Mucosa of rectum (tissue), 2 donors: ENCODE measurements around the gene HAND1.

Source experiments
- H3K27ac ChIP-seq, 2 donors: one replicate each; pipeline ENCODE4 v1.7.0; 2013; ENCODE audit warnings: inconsistent platforms in 2 of 2, low read depth in 2 of 2, low read length in 2 of 2
- H3K27me3 ChIP-seq, 2 donors: one replicate each; pipeline ENCODE4 v1.7.0; 2013; ENCODE audit warnings: low read length in 2 of 2; ENCODE audit not compliant: control insufficient read depth in 2 of 2, insufficient read depth in 2 of 2
- H3K36me3 ChIP-seq, 2 donors: one replicate each; pipeline ENCODE4 v1.7.0; 2013; ENCODE audit warnings: low read length in 2 of 2; ENCODE audit not compliant: control insufficient read depth in 2 of 2, insufficient read depth in 2 of 2
- H3K4me1 ChIP-seq, 2 donors: one replicate each; pipeline ENCODE4 v1.7.0; 2013; ENCODE audit warnings: low read length in 2 of 2, mild to moderate bottlenecking in 1 of 2; ENCODE audit not compliant: control insufficient read depth in 2 of 2, insufficient read depth in 2 of 2
- H3K4me3 ChIP-seq, 2 donors: one replicate each; pipeline ENCODE4 v1.7.0; 2013; ENCODE audit warnings: low read length in 2 of 2
- H3K9ac ChIP-seq, 2 donors: one replicate each; pipeline ENCODE4 v1.7.0; 2013; ENCODE audit warnings: low read length in 2 of 2, low read depth in 1 of 2, mild to moderate bottlenecking in 1 of 2
- H3K9me3 ChIP-seq, 2 donors: one replicate each; pipeline ENCODE4 v1.7.0; 2013; ENCODE audit warnings: low read length in 2 of 2; ENCODE audit not compliant: control insufficient read depth in 2 of 2
- donor health status: healthy.
- donor health status: Normal muscosa, but diverticular disease.

HAND1 gene

DNA sequence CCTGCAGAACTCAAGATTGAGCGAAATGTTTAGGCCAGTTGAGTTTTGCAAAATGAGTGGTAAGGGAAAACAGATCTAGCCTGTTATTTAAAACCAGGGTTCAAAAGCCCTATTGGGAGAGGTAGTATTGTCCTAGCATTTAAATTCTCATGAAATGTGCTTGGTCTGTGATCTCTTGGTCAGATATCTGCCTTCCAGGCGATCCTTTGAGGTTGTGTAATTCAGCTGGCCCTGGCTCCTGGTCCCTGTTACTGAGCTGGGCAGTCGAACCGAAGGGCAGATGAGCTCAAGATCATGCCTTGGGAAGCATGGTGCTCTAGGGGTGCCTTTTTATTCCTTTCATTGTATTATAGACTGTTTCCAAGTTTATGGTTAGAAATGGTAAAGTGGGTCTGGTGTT, 17.9 kb downstream of the HAND1 start:
- peaks cover 29 to 34% of the 10 kb centered on the region in 2 donors for H3K36me3 ChIP-seq
- no peaks in the 10 kb centered on the region for H3K9me3 ChIP-seq
- no peak overlapping the region for H3K9ac ChIP-seq
- no peak overlapping the region for H3K27ac ChIP-seq
- no peaks in the 10 kb centered on the region for H3K4me1 ChIP-seq
- H3K27me3 ChIP-seq, result no peaks in the 10 kb centered on the region
- H3K4me3 ChIP-seq, result no peak overlapping the region

DNA sequence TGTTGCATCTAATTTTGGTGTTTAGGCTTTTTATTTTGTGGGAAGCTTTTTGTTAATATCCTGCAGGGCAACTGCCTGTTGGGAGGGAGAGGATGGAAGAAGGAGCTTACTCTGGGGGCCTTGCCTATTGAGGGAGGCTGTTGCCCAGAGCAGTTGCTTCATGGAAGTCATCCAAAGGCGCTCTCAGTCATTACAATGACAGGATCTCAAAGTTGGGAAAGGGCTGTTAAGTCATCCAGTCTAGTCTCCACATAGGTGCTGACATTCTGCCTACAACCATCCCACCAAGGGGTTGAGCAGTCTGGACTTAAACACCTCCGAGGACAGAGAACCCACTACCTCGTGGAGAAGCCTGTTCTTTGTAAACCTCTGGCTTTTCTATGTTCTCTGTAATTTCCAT, 19.0 kb downstream of the HAND1 start:
- Histone ChIP-seq H3K9me3 (no peaks in the 10 kb centered on the region), H3K27me3 (no peaks in the 10 kb centered on the region), H3K4me1 (no peaks in the 10 kb centered on the region), H3K4me3 (no peak overlapping the region), H3K36me3 (peaks cover 33 to 45% of the 10 kb centered on the region in 2 donors), H3K27ac (no peak overlapping the region), H3K9ac (no peak overlapping the region)

DNA sequence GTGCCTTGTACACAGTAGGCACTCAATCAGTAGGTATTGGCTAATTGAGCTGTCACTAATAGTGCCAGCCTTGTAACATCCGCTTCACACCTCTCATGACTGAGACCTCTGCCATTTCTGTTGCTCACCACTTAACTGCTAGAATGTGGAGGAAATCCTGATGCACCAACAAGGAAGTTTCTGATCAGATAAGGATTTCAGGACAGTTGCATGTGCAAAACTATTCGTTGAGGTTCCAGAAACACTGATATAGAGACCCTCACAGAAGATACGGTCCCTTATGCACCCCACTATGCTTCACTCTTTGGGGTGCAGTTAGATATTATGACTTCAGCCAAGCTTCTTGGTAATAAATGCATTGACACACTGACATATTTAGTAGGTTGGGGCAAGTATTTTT, 21.5 kb downstream of the HAND1 start:
- Histone ChIP-seq H3K4me1 (no peaks in the 10 kb centered on the region), H3K9ac (no peak overlapping the region), H3K27ac (no peak overlapping the region), H3K4me3 (no peak overlapping the region), H3K9me3 (no peaks in the 10 kb centered on the region), H3K36me3 (peaks cover 50 to 64% of the 10 kb centered on the region in 2 donors), H3K27me3 (no peaks in the 10 kb centered on the region)

DNA sequence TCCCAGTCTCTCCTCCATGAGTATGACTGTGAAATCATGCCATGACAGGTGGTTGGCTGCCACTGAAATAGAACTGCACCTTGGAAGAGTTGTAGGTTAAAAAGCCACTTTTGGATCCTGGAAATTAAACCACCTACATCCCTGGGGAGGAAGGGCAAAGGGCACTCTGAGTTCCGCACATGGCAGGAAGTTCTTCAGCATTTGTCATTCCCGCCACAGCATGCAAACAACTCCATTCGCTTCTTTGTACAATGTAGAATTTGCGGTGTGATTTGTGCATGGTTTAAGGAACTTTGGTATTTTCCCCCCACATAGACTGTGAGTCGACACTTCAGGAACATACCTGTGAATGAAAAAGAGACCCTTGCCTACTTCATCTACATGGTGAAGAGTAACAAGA, 22.4 kb downstream of the HAND1 start:
- Histone ChIP-seq H3K4me3 (no peak overlapping the region), H3K9me3 (no peaks in the 10 kb centered on the region), H3K27me3 (no peaks in the 10 kb centered on the region), H3K27ac (no peak overlapping the region), H3K36me3 (peaks cover 53 to 74% of the 10 kb centered on the region in 2 donors), H3K9ac (no peak overlapping the region), H3K4me1 (no peaks in the 10 kb centered on the region)

DNA sequence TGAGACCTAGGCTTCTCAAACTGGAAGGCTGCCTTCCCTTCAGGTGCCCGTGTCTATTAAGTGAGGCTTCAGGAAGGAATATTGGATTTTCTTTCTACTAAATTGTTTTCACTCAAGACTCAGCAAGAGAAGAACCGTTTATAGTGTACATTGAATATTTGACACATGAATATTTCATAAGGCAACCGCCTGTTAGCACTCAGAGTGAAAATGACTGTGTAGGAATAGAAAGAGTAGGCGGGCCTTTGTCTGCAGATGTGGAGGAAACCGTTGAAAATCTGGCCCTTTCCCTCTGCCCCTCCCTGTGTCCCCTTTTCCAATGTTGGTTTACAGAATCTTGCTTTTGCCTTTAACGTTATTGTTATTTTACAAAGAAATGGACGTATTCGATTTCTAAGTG, 26.1 kb downstream of the HAND1 start:
- peaks cover 41 to 63% of the 10 kb centered on the region in 2 donors for H3K36me3 ChIP-seq
- no peak overlapping the region for H3K9ac ChIP-seq
- no peak overlapping the region for H3K4me3 ChIP-seq
- H3K27me3 ChIP-seq, result no peaks in the 10 kb centered on the region
- H3K27ac ChIP-seq, result no peak overlapping the region
- no peaks in the 10 kb centered on the region for H3K9me3 ChIP-seq
- H3K4me1 ChIP-seq, result peaks cover 7 to 8% of the 10 kb centered on the region in 2 donors

DNA sequence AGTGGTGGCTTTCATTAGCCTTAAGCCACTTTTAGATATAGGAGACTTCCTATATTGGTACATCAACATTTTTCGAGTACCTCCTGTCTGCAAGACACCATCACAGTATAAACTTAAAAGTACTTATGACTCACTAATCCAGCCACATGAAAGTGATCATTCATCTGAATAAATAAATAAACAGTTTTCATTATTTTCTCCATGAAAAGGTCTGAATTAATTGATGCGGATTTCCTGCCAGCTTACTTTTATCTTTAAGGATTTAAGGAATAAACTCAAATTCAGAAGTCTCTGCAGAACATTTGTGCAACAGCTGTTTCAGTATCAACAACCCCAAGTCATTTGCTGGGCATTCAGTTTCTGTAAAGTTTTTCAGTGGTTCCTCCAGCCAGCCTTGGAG, 28.2 kb downstream of the HAND1 start:
- peaks cover 11% of the 10 kb centered on the region in 2 donors for H3K4me1 ChIP-seq
- H3K27me3 ChIP-seq, result no peaks in the 10 kb centered on the region
- peaks cover 25 to 43% of the 10 kb centered on the region in 2 donors for H3K36me3 ChIP-seq
- no peak overlapping the region for H3K27ac ChIP-seq
- H3K9me3 ChIP-seq, result no peaks in the 10 kb centered on the region
- H3K9ac ChIP-seq, result no peak overlapping the region
- no peak overlapping the region for H3K4me3 ChIP-seq

DNA sequence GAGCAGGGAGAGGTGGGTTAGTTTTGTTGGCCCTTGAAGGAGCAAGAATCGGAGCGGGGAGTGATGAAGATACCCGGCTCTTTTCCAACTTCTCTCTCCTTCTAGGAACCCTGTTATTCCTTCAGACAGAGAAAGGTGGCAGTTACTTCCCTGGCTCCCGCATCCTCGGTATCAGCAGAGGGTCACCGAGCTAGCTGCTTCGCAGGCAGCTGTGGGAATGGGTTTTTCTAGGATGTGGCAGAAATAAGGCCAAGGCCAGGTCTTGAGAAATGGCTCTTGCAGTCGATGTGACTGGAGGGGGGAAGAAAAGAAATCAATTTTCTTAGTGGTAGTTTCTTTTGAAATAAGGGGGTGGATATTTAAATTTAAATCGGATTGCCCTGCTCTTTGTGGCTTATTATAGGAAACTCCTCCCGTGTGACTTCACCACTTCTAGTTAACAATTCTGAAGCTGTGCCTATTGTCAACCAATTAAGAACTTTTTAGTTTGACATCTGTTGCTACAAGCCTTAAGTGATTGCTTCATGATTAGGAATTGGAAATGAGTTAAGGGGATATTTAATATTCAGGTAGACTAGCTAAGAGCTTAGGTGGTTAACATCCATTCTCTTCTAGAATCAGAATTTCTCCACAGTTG, 30.8 kb downstream of the HAND1 start:
- no peak overlapping the region for H3K27ac ChIP-seq
- no peaks in the 10 kb centered on the region for H3K27me3 ChIP-seq
- peaks cover 15 to 16% of the 10 kb centered on the region in 2 donors for H3K4me1 ChIP-seq
- peak overlapping the region; percentile 63 to 77 for H3K9ac ChIP-seq
- peaks cover 12 to 23% of the 10 kb centered on the region in 2 donors for H3K36me3 ChIP-seq
- no peaks in the 10 kb centered on the region for H3K9me3 ChIP-seq
- H3K4me3 ChIP-seq, result peak overlapping the region; percentile 72 to 92

DNA sequence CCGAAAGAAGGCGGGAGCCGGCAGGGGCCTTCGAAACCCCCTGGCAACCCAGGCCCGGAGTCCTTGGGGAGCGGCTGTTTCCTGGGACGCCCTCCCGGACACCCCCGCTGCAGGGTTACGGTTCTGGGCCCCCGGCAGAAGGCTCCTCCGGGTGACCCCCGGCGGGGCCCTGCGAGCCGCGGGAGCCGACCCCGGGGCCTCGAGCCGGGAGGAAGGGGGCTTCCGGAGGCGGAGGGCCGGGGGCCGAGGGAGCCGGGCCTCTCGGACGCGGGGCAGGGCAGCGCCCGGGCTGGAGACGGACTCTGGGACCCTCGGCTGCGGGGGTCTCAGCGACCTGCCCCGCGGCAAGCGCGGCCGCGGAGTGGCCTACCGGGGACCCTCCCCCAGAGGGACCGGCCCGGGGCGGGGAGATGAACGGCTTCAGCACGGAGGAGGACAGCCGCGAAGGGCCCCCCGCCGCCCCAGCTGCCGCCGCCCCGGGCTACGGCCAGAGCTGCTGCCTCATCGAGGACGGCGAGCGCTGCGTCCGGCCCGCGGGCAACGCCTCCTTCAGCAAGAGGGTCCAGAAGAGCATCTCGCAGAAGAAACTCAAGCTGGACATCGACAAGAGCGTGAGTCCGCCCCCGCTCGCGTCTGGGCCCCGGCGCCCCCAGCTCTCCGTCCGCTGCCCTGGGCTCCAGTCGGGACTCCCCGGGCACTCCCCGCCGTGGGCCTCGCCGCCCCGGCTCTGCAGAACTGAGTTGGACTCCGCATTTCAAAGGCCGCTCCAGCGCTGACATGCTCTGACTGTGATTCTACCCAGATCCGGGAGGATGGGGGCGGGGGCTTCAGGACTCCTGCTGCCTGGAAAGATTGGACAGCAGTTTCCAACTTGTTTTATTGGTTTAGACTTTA, 31.6 kb downstream of the HAND1 start:
- H3K27ac ChIP-seq, result peak overlapping the region; percentile 37 to 74
- H3K36me3 ChIP-seq, result peaks cover 14 to 23% of the 10 kb centered on the region in 2 donors
- H3K4me1 ChIP-seq, result peaks cover 15 to 16% of the 10 kb centered on the region in 2 donors
- peak overlapping the region; percentile 72 to 92 for H3K4me3 ChIP-seq
- no peaks in the 10 kb centered on the region for H3K27me3 ChIP-seq
- peak overlapping the region; percentile 68 to 77 for H3K9ac ChIP-seq
- H3K9me3 ChIP-seq, result no peaks in the 10 kb centered on the region

DNA sequence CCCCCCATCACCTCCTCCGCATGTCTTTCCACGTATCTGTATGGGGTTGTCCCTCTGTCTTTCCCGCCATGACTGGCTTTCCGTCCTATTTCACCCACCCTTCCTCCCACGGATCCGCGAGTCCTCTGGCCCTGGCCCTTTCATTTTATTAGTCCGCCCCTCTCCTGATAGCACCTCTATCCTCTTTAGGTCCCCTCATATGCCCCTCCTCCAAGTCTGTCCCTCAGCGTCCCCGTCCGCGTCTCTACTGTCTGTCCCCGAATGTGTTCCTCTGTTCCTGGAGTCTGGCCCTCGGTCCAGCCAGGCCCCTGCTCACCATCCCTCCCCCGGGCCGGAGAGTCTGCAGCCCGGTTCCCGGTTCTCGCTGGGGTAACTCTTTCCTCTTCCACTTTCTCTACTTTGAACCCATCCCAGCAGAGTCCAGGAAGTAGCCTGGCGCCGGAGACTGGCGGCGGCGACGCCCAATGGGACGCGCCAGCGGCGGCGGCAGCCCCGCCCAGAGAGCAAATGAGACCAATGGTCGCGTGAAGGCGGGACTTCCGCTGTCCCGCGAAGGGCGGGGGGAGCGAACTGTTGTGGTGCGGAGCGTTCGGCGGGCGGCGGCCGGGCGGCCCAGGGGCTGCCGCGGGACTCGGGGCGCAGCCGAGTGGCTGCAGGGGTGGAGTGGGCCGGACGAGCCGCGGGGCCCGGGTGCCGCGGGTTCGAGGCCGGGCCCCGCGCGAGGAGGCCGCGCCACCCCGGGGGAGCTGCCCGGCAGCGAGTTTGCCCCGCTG, 32.4 kb downstream of the HAND1 start, which contains the start of gene SAP30L:
TSS of gene SAP30L (plus strand) at position 576 of the 773 bp plus-strand sequence. CDS start 608 bp downstream, outside the sequence.
- Histone ChIP-seq H3K4me1 (peaks cover 15 to 16% of the 10 kb centered on the region in 2 donors), H3K9ac (peak within 1 kb of the TSS; percentile 77 to 84), H3K4me3 (peak within 1 kb of the TSS; percentile 72 to 92), H3K27me3 (no peaks in the 10 kb centered on the region), H3K9me3 (no peaks in the 10 kb centered on the region), H3K27ac (peak within 1 kb of the TSS; percentile 57 to 84), H3K36me3 (peaks cover 16 to 20% of the 10 kb centered on the region in 2 donors)
